Right lobe of liver (tissue), 4 donors: ENCODE data around the gene ACTR3.

ENCODE experiments used
- POLR2A ChIP-seq: fragments of 450-650 bp; IDR thresholded peaks from one replicate; pipeline ENCODE4 v1.6.1; 2017; ENCODE audit warnings: antibody characterized with exemption, mild to moderate bottlenecking
- TF ChIP-seq, protein P1 (sequence below), 4 donors: fragments of 200-600 bp in 3 of 4; fragments of 450-650 bp in 1 of 4; IDR thresholded peaks; one replicate each; pipeline versions ENCODE4 v1.5.1 to v1.8.0; 2016 to 2022; ENCODE audit warnings: antibody characterized with exemption in 4 of 4, mild to moderate bottlenecking in 2 of 4
- donor health status: DM: no; HTN: no; CAD: no.
- donor health status: DM: no; HTN: no; CAD: no.
- donor health status: DM: no; HTN: yes; CAD: no.

DNA sequence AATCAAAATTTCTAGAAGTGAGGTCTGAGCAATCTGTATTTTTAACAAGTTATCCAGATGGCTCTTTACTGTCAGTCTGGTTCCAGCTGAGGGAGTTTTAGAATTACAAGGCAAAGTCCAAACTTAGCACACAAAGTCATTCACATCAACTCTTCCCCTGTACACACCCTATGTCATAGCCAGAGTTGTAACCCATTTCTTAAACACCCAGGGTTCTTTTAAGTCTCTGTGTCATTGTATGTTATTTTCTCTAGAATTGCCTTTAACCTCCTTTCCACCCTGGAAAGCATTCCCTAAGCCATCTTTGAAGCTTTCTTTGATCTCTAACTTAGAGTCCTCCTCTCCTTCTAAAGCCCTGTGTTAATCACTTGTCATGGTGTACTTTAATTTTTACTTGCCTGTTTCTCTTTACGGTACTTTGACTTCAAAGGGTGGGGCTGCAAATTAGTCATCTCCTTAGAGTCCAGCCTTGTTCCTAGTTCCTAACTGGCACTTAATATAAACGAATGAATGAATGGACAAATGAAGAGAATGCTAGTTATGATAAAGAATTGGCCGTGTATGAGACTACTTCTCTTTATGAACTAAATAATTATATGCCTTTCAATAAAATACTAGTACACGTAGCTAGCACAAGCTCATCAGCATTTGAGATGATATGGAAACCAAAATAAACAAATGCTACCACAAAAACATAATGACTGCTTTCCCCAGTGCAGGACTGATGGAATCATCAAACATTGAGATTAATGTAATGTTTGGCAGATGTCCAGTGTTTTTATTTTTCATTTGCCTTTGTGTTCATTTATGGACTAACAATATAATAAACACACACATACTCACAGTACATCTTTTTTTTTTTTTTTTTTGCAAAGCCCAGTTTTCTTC lies 11.9 kb upstream of the ACTR3 start:
- TF ChIP-seq, protein P1, sequence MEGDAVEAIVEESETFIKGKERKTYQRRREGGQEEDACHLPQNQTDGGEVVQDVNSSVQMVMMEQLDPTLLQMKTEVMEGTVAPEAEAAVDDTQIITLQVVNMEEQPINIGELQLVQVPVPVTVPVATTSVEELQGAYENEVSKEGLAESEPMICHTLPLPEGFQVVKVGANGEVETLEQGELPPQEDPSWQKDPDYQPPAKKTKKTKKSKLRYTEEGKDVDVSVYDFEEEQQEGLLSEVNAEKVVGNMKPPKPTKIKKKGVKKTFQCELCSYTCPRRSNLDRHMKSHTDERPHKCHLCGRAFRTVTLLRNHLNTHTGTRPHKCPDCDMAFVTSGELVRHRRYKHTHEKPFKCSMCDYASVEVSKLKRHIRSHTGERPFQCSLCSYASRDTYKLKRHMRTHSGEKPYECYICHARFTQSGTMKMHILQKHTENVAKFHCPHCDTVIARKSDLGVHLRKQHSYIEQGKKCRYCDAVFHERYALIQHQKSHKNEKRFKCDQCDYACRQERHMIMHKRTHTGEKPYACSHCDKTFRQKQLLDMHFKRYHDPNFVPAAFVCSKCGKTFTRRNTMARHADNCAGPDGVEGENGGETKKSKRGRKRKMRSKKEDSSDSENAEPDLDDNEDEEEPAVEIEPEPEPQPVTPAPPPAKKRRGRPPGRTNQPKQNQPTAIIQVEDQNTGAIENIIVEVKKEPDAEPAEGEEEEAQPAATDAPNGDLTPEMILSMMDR (IDR thresholded peaks at IDR 0.05), result no peak
- no peak for TF ChIP-seq POLR2A
